ENCODE results near the gene C2CD5.
"Not testable (repeated sequence)": the region's sequence is repeated elsewhere in the genome, so short reads cannot be mapped to it uniquely, and the experiment has no call there.

Gene C2CD5

DNA sequence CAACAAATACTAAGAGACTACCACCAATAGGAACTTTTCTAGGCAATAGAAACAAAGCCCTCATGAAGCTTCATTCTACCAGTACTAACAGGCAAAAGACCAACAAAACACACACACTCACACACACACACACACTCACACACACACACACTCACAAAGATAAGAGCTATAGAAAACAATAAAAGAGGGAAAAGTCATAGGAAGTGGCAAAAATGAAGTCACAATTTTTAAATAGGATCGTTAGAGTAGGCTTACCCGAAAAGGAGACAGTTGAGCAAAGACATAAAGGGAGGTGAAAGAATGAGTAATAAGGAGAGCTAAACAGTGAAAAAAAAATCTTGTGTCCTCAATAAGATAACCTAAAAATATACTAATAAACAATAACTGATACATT lies 66.5 kb downstream of the C2CD5 start:
- DNase-seq (ENCODE audit: low read depth), result peak; percentile 20

DNA sequence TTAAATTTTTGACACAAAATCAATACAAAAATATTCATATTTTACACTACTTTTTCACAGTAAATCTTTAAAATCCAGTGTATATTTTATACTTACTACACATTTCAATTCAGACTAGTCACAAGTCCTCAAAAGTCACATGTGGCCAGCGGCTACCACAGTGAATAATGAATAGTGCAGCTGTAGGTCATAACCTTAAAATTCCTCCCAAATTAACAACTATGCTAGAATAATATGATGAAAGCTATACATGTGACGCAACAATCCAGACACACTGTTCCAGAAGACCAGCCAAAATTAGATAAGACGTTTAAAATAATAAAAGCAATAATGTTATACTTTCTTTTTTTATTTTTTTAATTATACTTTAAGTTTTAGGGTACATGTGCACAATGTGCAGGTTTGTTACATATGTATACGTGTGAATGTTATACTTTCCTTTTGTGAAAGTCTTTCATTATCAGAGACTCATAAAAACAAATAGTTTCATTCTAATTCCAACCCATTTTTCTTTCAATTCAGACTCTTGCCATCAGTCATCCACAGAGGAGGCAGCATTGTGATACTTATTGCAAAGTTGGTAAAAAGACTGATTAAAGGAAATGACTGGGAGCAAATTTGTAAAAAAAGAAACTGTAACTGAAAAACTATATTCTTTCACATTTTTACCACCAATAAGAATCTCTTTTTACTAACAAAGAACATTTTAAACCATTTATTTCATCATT lies 67.0 kb downstream of the C2CD5 start:
- peak; percentile 94 for DNase-seq (ENCODE audit: low read depth)

DNA sequence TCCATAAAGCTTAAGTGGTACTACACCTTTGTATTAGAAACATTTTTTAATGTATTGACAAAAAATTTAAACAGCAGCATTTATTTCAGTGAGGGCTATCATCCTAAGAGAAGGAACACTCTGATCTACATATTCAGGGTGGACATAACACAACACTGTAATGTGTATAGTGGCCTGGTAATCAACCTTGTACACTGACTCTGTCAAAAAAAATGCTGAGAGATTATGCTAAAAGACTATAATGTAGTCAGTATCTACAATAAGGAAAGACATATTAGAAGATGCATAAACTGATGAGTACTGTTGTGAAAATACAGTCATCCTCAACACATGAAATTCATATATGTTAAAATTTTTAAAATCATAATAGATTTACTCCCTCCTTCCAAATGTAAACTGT lies 68.2 kb downstream of the C2CD5 start:
- no peak for DNase-seq (ENCODE audit: low read depth)

DNA sequence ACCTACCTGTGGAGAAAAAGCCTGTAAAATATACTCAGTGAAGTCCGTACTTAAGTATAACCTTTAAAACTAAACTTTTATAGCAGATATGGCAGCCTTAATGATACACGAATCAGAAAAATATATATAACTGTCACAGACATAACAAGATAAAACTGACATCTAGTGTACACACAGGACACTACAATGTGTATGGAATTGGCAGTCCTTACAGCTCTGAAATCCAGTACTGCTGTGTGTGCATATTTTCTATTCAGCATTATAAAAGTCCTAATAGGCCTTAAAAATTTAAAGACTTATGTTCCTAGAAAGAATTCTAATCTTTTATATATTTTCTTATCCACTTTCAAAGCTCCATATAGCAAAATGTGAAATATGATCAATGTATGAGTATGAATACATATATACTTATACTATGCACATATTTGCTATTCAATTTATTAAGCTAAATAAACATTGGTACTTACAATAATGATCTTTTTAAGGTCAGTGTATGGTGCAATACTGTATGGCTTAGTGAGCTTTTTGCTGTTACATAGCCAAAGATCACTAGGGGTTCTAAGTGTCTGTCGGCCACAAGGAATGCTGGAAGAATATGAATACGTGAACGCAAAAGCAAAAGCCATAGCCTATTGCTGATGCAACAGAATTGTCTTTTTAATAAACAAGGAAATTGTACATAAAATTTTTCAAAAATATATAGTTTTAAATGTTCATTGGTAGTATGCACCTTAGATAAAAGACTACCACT lies 69.2 kb downstream of the C2CD5 start:
- peak; percentile 70 for DNase-seq (ENCODE audit: low read depth)

DNA sequence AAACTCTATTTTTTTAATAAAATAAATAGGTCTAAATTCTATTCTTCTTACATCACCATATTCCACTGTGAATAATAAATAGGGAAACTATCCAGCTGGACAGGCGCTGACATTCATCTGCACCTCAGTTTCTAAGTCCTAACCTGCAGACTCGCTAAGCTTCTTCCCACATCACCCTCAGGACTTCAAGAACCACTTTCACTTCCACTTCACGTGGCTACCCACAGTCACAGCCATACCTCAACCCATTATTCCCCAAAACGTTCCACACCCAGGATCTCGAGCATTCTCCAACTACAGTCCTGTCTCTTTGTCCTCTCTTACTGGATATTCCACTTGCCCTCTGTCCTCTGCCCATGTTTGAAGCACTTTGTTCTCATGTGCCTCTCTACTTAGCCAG lies 71.1 kb downstream of the C2CD5 start:
- DNase-seq (ENCODE audit: low read depth), result no peak

DNA sequence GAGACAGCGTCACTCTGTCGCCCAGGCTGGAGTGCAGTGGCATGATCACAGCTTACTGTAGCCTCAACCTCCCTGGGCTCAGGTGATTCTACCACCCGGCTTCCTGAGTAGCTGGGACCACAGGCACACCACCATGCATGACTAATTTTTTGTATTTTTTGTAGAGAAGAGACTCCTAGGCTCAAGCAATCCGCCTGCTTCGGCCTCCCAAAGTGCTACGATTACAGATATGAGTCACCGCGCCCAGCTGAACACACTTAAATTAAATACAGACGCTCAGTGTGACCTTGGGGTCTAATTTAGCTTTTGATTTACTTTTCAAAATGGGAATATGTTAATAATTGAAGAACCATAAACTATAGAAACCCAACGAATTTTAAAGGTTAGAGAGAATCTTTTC lies 77.2 kb downstream of the C2CD5 start:
- DNase-seq (ENCODE audit: low read depth), result peak; percentile 87

DNA sequence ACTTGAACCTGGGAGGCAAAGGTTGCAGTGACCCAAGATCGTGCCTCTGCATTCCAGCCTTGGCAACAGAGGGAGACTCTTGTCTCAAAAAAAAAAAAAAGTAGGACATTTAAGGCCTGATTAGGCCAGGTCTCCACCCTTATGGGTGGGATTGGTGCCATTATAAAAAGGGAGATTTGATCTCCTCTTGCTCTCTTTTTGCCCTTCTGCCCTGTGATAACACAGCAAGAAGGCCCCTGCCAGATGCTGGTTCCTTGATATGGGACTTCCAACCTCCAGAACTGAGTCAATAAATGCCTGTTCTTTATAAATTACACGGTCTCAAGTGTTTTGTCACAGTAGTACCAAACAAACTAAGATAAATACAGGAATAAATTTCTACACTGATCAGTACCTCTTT lies 81.0 kb downstream of the C2CD5 start:
- DNase-seq (ENCODE audit: low read depth), result no peak

DNA sequence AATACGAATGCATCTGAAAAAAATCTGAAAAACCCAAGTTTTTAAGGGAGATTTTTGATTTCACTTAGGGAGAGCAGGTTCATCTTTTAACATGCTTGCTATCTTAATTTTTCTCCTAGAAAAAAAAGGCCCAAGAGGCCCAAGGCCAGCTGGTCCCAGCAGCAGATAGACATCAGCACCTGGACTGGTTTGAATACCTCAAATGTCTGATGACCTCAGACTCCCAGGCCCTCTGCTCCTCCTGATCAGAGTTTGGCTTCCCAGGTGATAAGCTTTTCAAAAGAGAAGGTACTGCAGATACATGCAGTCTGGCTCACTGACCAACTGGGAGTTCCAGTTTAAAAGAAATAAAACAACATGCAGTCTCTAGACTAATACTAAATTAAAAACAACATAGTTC lies 82.6 kb downstream of the C2CD5 start:
- DNase-seq (ENCODE audit: low read depth), result no peak

DNA sequence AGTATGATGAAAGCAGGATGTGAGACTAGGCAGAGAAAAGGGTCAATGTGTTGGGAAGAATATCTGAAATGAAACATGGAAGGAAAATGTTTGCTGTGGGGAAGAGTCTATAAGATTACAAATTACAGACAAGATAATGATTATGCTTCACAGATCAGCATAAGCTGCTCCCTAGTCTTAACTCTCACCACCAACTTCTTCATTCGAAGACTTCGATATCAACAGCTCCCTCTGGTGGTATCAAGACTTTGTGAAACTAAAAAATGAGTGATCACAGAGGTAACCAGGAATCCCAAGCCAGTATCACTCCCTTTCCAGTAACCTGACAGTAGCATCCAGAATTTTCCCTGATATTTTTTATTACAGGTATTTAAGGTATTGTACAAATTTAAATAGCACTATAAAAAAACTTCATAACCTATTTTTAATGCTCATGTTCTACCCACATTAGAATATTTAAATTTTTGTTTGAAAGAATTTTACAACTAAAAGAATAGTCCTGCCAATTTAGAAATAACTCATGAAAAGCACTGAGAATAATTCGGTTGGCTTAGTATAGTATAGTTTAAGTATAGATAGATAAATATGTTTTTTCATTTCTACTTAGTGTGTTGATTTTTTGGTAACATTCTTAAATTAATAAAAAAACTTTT lies 84.4 kb downstream of the C2CD5 start:
- DNase-seq (ENCODE audit: low read depth), result peak; percentile 52

DNA sequence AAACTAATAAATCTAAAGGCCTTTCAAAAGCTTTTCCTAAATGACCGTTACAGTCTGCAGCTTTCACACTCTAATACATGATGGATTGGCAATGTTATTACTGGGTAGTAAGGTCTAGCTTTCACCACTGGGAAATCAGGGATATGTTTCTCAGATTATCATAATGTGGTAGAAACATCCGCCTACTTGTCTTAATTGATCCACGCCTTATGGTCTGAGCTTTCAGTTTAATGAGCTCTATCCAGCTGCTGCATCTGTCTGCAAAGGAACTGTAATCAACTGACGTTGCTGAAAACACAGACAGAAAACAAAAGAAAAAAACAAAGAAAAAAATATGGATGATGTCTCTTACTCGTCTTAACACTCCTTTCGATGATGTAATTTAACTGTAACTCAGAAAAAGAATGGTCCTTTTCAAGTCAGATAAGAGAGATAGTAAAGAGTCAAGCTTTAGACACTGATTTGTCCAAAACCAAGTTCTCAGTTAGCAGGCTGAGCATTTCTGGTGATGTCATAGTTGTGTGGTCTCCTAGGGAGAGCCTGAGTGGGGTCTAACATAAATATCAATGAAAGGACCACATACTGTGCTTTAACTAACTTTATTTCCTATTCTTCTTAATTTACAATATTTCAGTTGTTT lies 85.9 kb downstream of the C2CD5 start:
- no peak for DNase-seq (ENCODE audit: low read depth)

DNA sequence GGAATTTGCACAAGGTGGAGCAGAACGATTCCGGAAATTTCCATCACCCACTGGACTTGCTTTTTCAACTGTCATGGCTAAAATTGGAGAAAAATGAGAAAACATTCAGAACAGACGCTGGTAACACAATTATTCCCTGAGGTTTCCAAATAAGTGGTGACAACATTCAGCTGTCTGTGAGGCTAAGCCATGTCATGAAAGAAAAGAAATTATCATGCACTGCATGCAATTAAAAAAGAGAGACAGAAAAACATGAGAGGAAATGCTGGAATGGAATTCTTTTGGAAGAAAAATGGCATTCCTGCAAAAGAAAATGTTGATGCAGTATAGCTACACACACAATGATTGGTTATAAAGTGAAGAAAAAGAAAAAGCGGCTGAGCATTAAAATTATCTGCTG lies 87.3 kb downstream of the C2CD5 start:
- DNase-seq (ENCODE audit: low read depth), result no peak

DNA sequence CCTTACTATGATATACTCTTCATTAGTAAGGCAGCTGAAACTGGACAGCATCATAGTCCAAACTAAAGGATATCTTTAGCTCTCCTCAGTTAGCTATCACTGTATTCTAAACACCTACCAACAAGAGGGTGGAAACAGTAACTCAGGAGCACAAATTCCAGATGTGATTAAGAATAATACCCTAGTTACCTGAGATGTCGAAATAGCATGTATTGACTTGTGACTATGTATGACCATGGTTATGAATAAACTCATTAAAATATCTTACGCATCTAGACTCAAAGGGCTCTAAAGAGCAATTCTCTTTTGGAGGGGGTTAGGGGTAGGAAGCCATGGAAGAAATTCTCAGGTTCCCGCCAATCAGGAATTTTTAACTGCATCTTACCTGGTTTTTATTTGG lies 90.8 kb downstream of the C2CD5 start:
- DNase-seq (ENCODE audit: low read depth), result no peak

DNA sequence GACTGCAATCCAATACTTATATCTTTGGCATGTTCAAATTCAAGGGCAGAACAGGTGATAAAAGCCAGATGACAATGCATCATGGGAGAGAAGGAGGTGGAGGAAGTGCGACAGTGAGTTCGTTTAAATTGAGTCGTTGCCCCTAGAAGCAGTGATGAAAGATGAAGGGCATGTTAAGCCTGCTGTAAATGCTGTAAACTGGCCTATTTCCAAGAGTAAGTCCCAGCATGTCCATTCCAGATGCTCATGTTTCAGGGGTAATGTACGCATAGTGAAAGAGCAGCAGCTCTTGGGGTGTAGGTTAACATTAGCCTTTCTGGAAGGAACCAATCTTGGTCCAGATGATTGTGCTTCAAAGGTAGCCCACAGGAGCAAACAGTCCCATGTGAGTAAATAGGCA lies 97.1 kb downstream of the C2CD5 start:
- DNase-seq (ENCODE audit: low read depth), result peak; percentile 39

DNA sequence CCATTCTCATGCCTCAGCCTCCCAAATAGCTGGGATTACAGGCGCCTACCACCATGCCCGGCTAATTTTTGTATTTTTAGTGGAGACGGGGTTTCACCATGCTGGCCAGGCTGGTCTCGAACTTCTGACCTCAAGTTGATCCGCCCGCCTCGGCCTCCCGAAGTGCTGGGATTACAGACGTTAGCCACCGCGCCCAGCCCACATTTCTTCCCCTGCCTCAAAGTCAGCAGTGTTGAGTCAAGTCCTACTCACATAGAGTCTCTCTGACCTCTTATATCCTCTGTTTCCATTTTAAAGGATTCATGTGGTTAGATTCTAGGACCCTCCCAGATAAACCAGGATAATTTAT lies 100.1 kb downstream of the C2CD5 start:
- DNase-seq (ENCODE audit: low read depth), result not testable (repeated sequence)

DNA sequence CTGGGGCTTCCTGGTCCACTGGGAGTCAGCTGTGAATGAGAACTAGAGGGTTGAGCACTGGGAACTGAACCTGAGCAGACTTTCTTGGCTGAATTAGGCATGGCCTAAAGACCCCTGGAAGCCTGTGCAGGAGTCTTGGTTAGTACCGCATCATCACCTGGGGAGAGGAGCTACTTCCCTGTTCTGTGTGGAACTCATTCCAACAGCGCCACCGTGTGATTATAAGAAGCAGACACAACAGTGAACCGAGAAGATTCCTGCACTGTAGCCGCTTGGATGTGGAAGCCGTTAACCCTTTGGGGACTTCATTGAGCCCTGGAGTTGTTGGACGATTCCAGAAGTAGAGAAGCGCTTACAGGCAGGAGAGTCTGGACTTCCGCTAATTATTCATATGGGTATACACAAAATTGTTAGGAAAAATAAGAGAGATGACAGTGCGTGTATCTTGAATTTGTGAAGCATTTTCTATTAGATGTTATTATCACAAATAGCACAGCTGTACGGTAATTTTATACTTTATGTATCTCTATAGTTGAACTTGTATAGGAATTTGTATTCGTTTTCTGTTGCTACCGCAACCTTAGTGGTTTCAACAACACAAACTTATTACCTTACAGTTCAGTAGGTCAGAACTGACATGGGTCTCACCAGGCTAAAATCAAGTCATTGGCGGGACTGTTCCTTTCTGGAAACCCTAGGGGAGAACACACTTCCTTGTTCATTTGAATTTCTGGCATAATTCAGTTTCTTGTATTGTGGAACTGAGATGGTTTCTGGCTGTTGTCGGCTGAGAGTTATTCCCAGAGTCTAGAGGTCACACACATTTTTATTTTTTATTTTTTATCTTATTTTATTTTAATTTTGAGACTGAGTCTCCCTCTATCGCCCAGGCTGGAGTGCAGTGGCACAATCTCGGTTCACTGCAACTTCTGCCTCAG lies 100.7 kb downstream of the C2CD5 start:
- DNase-seq (ENCODE audit: low read depth), result peak; percentile 79

DNA sequence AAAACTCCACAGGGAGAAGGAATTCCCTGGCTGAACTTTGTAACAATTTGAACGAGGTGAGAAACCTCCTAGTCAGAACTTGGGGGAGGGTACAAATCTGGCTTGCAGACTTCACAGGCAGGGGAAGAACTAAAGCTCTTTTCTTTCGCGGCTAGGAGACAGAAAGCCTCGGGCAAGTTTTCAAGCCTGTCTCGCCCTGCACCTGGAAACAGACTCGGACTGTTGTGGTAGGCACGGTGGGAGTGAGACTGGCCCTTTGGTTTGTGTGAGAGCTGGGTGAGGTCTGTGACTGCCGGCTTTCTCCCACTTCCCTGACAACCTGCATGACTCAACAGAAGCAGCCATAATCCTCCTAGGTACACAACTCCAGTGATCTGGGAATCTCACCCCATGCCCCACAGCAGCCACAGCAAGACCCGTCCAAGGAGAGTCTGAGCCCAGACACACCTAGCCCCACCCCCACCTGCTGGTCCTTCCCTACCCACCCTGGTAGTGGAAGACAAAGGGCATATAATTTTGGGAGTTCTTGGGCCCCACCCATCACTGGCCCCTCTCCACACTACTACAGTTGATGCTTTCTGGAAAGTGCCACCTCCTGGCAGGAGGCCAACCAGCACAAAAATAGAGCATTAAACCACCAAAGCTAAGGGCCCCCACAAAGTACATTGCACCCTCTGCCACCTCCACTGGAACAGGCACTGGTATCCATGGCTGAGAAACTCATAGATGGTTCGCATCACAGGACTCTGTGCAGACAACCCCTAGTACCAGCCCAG lies 107.1 kb downstream of the C2CD5 start:
- peak; percentile 0 for DNase-seq (ENCODE audit: low read depth)

DNA sequence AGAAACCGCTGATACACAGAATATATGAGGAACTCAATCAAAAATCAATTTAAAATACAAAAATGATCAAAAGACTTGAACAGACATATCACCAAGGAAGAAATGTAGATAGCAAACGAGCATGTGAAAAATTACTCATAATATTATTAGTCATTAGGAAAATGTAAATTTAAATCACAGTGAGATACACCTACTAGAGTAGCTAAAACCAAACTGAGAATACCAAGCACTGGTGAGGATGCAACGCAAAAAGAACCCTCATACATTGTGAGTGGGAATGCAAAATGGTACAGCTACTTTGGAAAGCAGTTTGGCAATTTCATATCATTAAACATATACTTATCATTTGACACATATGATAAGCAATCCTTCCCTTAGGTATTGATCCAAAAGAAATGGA lies 108.8 kb downstream of the C2CD5 start:
- DNase-seq (ENCODE audit: low read depth), result no peak

DNA sequence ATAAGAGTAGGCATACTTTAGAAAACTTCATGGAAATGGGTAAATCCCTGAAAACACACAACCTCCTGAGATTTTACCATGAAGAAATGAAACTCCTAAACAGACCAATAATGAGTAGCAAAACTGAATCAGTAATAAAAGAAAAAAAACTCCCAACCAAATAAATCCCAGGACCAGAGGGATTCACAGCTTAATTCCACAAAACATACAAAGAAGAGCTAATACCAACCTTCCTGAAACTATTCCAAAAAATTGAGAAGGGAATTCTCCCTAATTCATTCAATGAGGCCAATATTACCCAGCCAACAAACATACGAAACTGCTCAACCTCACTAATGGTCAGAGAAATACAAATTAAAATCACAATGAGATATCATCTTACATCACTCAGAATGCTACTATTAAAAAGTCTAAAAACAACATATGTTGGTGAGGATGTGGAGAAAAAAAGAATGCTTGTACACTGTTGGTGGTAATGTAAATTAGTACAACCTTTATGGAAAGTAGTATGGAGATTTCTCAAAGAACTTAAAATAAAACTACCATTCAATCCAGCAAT lies 112.6 kb downstream of the C2CD5 start:
- no peak for DNase-seq (ENCODE audit: low read depth)

DNA sequence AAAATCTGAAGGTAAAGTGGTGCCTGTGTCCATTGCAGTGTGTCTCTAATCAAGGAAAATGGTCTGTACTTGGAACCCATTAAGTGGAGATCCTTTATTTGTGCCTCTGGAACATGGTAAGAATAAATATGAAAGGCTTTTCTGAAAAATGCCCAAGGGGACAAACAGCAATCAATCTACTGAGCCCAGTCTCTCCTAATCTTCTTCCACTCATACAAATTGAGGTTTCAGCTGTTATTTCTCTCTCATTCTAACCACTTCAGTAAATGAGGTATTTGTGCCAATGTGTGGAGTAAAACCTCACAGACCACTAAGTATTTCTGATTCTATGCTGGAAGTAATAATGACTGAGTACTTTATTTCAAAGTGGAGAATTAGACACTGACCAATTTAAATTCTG lies 127.5 kb downstream of the C2CD5 start:
- no peak for DNase-seq (ENCODE audit: low read depth)
